GM12891 (cell line): Measurements from ENCODE around the gene DCLK1.

Experiments
- DNase-seq: peaks from one replicate; pipeline ENCODE4 v3.0.0; 2011; ENCODE audit warnings: low spot score; ENCODE audit not compliant: insufficient read length
- FAIRE-seq: peaks from 2 replicates; lab custom pipeline; 2011; peaks lifted over from hg19 to GRCh38; lab: Jason Lieb, UNC
- PAX5 ChIP-seq: IDR thresholded peaks from 2 replicates; pipeline ENCODE4 v1.6.1; 2011; ENCODE audit warnings: low read length, moderate library complexity, mild to moderate bottlenecking; ENCODE audit not compliant: insufficient read depth, severe bottlenecking
- POLR2A ChIP-seq: IDR thresholded peaks from 2 replicates; pipeline ENCODE4 v1.6.1; 2011; ENCODE audit warnings: low read depth, low read length, control low read depth
- POLR2AphosphoS5 ChIP-seq: IDR thresholded peaks from 2 replicates; pipeline ENCODE4 v1.6.1; 2011; ENCODE audit warnings: low read depth, low read length, control low read depth
- POU2F2 ChIP-seq: IDR thresholded peaks from 2 replicates; pipeline ENCODE4 v1.6.1; 2011; ENCODE audit warnings: low read depth, mild to moderate bottlenecking, control low read depth, low read length, moderate library complexity
- SPI1 ChIP-seq: IDR thresholded peaks from 2 replicates; pipeline ENCODE4 v1.6.1; 2011; ENCODE audit warnings: low read depth, low read length, control low read depth
- TAF1 ChIP-seq: IDR thresholded peaks from 2 replicates; pipeline ENCODE4 v1.6.1; 2011; ENCODE audit warnings: low read depth, low read length, control low read depth

DCLK1 gene

DNA sequence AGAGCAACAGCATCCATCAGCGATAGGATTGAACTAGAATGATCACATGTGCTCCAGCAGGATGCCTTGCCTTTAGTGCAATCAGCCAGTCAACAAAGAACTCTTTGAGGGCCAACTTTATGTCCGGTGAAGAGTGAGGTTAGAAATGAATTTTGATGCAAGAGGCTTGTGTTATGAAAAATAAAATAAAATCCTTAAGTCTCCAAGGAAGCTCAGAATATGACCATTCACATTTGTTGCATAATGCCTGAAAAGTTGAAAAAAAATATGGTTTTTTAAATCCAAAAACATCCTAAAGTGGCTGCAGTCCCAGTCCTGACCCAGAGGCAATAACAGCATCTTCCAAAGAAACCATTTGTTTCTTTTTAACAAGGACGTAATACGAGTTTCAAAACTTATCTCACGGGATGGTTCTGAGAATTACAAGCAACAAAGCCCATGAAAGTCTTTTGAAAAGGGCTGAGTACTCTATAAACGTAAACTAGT is 61.3 kb downstream of the DCLK1 start:
- FAIRE-seq (no peak), DNase-seq (no peak)
- TF ChIP-seq POLR2AphosphoS5 (no peak), TAF1 (no peak), SPI1 (no peak), POLR2A (no peak), PAX5 (no peak), POU2F2 (no peak)

DNA sequence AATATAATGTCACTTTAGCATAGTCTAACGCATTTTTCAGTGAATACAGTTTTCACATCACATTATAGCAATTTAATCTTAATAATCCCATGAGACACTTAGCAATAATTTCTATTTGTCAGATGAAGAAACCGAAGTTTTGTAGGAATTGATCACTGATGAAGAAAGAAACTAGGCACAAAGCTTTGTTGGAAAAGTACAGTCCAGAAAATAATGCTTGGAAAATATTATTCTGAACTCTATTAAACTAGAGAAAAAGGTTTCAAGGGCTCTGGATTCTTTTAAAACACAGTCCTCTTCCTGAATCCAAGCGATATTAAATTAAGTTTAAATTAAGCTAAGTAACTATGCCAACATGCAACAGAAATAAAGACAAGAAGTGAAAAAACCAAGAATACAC is 62.2 kb downstream of the DCLK1 start:
- DNase-seq (no peak), FAIRE-seq (no peak)
- TF ChIP-seq SPI1 (no peak), PAX5 (no peak), POLR2AphosphoS5 (no peak), POU2F2 (no peak), POLR2A (no peak), TAF1 (no peak)

DNA sequence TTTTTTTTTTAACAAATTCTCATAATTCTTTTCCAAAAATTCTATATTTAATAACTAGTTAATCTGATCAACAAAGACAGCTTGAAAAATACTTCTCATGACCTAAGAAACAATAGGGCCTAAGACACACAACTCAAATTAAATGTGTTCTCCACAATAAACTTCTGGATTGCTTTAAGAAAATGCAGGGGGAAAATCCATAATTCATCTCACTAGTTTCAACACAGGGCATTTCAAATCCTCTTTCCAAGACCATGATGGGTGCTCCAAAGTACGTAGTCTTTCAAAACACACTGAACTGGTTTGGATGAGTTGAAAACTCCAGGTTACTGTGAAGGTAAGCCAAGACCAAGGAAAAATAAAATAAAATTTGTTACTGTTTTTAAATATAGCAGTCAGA is 62.6 kb downstream of the DCLK1 start:
- FAIRE-seq (no peak), DNase-seq (no peak)
- TF ChIP-seq POU2F2 (no peak), SPI1 (no peak), POLR2A (no peak), POLR2AphosphoS5 (no peak), TAF1 (no peak), PAX5 (no peak)

DNA sequence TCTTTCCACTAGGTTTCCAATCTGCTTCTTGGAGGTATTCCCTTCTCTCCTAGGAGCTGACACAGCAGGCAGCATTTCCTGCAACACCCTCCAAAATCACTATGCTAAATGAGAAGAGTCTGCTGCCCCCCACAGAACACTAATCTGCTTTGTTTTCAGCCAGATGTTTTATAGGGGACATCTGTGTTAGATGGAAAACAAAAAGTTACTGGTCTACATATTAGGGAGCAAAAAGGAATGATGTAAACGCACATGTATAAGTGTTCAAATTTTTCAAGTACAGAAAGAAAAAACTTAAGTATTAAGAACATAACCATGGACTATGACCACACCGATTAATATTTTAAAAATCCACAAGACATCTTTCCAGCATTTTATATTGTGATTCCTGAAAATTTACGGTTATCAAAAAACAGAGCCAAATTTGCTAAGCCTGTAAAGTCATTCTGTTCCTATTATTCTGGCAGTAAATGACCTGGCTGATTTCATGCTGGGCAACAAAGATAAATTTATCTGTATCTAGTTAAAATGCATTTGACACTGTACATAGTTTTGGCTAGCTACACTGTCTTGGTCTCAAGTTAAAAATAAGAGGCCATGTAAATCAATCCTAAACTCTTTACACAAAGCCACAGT is 63.3 kb downstream of the DCLK1 start:
- no peak for FAIRE-seq
- DNase-seq, result no peak

DNA sequence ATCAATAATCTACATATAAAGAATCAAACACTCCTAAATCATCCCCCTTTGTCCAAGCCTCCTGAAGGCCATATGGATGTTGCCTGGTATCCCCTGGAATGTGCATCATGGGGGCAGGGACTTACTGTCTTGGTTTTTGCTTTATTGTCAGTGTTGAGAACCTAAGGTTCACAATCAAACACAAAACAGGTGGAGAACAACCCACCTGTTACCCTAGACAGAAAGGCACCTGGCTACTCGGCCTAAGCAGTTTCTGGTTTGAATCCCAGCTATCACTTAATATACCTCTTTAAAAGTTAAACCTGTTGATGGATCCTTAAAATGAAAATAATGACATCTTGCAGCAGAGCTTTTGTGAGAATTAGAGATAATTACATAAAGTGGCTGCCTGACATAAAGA is 68.9 kb downstream of the DCLK1 start:
- DNase-seq (no peak), FAIRE-seq (no peak)
- TF ChIP-seq SPI1 (no peak), PAX5 (no peak), POU2F2 (no peak), TAF1 (no peak), POLR2A (no peak), POLR2AphosphoS5 (no peak)

More for the DNA sequence above, 63.3 kb downstream of the DCLK1 start:
- TF ChIP-seq TAF1, result no peak
- TF ChIP-seq POU2F2, result no peak
- no peak for TF ChIP-seq POLR2A
- TF ChIP-seq POLR2AphosphoS5, result no peak
- TF ChIP-seq PAX5, result no peak

DNA sequence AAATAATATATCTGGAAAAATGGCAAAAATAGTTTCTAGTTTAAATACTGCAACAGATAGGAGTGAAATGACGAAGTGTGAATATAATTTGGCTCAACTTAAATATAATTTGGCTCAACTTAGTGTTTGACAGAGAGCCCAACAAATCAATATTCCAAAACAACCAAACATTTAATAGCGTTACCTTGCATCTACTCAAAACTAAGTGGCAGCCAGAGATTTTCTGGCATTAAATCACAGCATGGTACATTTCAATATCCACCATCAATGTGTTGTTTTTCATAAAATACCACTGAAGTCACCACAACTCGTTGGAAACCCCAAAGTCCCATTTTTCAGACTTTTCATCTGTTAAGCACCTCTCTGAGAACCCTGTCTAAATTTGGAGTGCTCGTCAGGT is 69.6 kb downstream of the DCLK1 start:
- TF ChIP-seq PAX5, result no peak
- no peak for TF ChIP-seq POLR2A
- TF ChIP-seq POU2F2, result no peak
- no peak for TF ChIP-seq TAF1
- no peak for TF ChIP-seq SPI1
- TF ChIP-seq POLR2AphosphoS5, result no peak
- FAIRE-seq, result no peak
- DNase-seq, result no peak

DNA sequence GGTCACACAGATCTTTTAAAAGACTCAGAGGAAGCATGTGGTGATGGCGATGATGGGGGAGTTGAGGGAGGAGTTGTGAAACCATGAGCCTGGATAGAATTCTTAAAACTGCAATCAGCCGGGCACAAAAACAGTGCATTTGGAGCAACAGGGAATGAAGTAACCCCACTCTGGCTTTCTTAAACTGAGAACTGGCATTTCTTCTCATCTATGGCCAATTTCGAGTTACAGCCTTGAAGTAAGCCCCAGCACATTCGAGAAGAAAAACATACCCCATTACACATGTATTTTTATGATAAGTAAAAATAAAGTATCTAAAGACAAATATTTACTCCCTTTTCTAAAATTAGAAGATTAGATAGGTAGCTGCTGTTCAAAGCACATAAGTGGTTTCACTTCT is 70.1 kb downstream of the DCLK1 start:
- FAIRE-seq (no peak), DNase-seq (no peak)
- TF ChIP-seq POU2F2 (no peak), SPI1 (no peak), TAF1 (no peak), PAX5 (no peak), POLR2AphosphoS5 (no peak), POLR2A (no peak)

DNA sequence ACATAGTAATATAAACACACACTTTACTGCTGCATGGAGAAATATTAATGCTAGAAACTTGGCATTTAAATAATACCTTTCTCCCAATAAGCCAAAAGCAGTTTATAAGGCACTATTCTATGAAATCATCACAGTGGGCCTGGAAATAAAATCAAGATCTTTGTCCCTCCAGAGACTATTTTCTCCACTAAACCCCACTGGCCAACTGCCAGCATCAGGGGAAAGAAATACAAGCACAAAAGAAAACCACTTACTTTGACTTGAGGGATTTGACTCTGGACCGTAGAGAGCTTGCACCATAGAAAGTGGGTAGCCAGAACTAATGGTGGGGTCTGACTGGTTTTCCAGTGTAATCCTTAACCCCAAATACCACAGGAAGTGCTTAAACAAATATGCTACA is 71.9 kb downstream of the DCLK1 start:
- TF ChIP-seq POLR2AphosphoS5 (no peak), POU2F2 (no peak), POLR2A (no peak), SPI1 (no peak), TAF1 (no peak), PAX5 (no peak)
- DNase-seq, result no peak
- FAIRE-seq, result no peak

DNA sequence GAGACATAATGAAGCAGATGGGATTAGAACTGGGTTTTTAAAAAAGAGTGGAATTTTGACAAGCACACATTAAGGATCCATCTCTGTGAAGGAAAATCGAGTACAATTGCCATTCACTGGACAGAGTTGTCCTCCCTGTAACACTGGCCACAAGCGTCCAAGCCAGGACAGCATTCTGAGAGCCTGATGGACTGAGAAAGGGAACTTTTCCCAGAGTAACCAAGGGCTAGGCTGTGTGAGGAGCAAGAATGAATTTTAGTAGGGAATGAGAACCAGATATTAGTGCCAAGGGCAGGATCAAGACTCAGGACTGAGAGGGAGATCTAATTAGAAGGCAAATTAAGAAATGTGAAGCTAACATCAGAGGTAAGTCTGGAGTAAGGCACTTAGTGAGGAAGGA is 73.1 kb downstream of the DCLK1 start:
- FAIRE-seq (no peak), DNase-seq (no peak)
- no peak for TF ChIP-seq PAX5
- TF ChIP-seq SPI1, result no peak
- no peak for TF ChIP-seq POLR2A
- TF ChIP-seq POLR2AphosphoS5, result no peak
- no peak for TF ChIP-seq TAF1
- no peak for TF ChIP-seq POU2F2

DNA sequence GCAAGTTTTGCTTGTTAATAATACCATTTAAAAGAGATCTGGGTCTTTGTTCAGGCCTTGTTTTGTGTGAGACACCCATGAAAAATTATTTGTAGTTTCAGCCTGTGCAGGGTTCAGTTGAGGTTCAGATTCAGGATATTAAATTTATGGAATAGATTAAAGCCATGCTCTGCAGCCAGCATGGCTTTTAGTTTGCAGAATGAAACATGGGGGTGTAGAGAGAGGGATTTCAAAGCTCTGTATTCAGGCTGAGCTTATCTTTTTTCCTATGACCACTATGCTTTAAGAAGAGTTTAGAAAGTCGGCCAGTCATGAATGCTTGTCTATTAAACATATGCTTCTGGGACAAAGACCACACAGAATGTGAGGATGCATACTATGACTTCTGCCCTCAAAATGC is 73.6 kb downstream of the DCLK1 start:
- no peak for DNase-seq

More for the DNA sequence above, 73.6 kb downstream of the DCLK1 start:
- TF ChIP-seq POLR2A (no peak), POU2F2 (no peak), PAX5 (no peak), POLR2AphosphoS5 (no peak), TAF1 (no peak), SPI1 (no peak)
- no peak for FAIRE-seq
